WTC11 (cell line): Measurements from ENCODE around the gene UBLCP1. TPM values are rescaled to one million over a fixed set of nuclear protein-coding genes. Genes with fewer than 3 reads are reported as not detected.

Experiments used
- ATAC-seq: fragments of 200-7000 bp; cut with Tn5 transposase; 2 replicates; pipeline ENCODE4 v1.10.0; 2021; ENCODE audit warnings: mild to moderate bottlenecking, moderate library complexity
- CTCF ChIA-PET: fragments of 300-600 bp; sonication (Branson Sonifier 250); formaldehyde crosslinking; loops from one replicate; lab custom pipeline; 2021; ENCODE audit warnings: antibody characterized with exemption; lab: Charles Lee
- POLR2A ChIA-PET: fragments of 350-600 bp; sonication (Branson Sonifier 250); formaldehyde crosslinking; loops from one replicate; lab custom pipeline; 2021; ENCODE audit warnings: antibody characterized with exemption; lab: Charles Lee
- DNase-seq: peaks from one replicate; pipeline ENCODE4 v3.0.0; 2021; ENCODE audit warnings: low spot score
- H3K27ac Mint-ChIP-seq: 2 replicates; pipeline ENCODE4 v1.8.0; 2021; ENCODE audit warnings: mixed read lengths
- H3K27me3 Mint-ChIP-seq: 2 replicates; pipeline ENCODE4 v1.8.0; 2021; ENCODE audit warnings: low read depth, mild to moderate bottlenecking, moderate library complexity, mixed read lengths
- H3K36me3 Mint-ChIP-seq: 2 replicates; pipeline ENCODE4 v1.8.0; 2021; ENCODE audit warnings: mixed read lengths
- H3K4me1 Mint-ChIP-seq: 2 replicates; pipeline ENCODE4 v1.8.0; 2022; ENCODE audit warnings: mixed read lengths
- H3K4me3 Mint-ChIP-seq: 2 replicates; pipeline ENCODE4 v1.8.0; 2021; ENCODE audit warnings: mild to moderate bottlenecking, moderate library complexity, mixed read lengths
- H3K9me3 Mint-ChIP-seq: 2 replicates; pipeline ENCODE4 v1.8.0; 2021; ENCODE audit warnings: mixed read lengths
- ATF1 ChIP-seq: sonication (generic); formaldehyde crosslinking; IDR thresholded peaks from 2 replicates; pipeline ENCODE4 v1.8.1; 2023; ENCODE audit warnings: mild to moderate bottlenecking, moderate library complexity, missing genetic modification reagents
- EMX1 ChIP-seq: fragments of 250-450 bp; sonication (Bioruptor Pico); IDR thresholded peaks from 2 replicates; pipeline ENCODE4 v1.8.0; 2021; ENCODE audit warnings: mild to moderate bottlenecking
- ESRRA ChIP-seq: sonication (generic); formaldehyde crosslinking; IDR thresholded peaks from 2 replicates; pipeline ENCODE4 v1.8.1; 2022; ENCODE audit warnings: mild to moderate bottlenecking, missing genetic modification reagents, borderline replicate concordance
- ETV6 ChIP-seq: sonication (generic); formaldehyde crosslinking; IDR thresholded peaks from 2 replicates; pipeline ENCODE4 v1.8.1; 2022; ENCODE audit warnings: mild to moderate bottlenecking, missing genetic modification reagents
- GTF2I ChIP-seq: fragments of 250-450 bp; sonication (Bioruptor Pico); conservative IDR thresholded peaks from 2 replicates; pipeline ENCODE4 v1.4.0; 2021; ENCODE audit warnings: mild to moderate bottlenecking
- IRF2 ChIP-seq: sonication (generic); formaldehyde crosslinking; IDR thresholded peaks from 2 replicates; pipeline ENCODE4 v1.8.0; 2022; ENCODE audit warnings: low read depth, missing genetic modification reagents, borderline replicate concordance
- NFE2L1 ChIP-seq: sonication (generic); formaldehyde crosslinking; IDR thresholded peaks from 2 replicates; pipeline ENCODE4 v1.8.1; 2023; ENCODE audit warnings: missing genetic modification reagents
- NR1H2 ChIP-seq: sonication (generic); formaldehyde crosslinking; IDR thresholded peaks from 2 replicates; pipeline ENCODE4 v1.9.0; 2021; ENCODE audit warnings: mild to moderate bottlenecking, moderate library complexity, missing genetic modification reagents
- OVOL2 ChIP-seq: fragments of 250-450 bp; sonication (Bioruptor Pico); IDR thresholded peaks from 2 replicates; pipeline ENCODE4 v1.9.0; 2021; ENCODE audit warnings: mild to moderate bottlenecking, borderline replicate concordance
- SMAD4 ChIP-seq: sonication (generic); formaldehyde crosslinking; IDR thresholded peaks from 2 replicates; pipeline ENCODE4 v1.8.0; 2022; ENCODE audit warnings: mild to moderate bottlenecking, missing genetic modification reagents
- SP1 ChIP-seq: sonication (generic); formaldehyde crosslinking; conservative IDR thresholded peaks from 2 replicates; pipeline ENCODE4 v1.8.1; 2022; ENCODE audit warnings: missing genetic modification reagents
- TCF7 ChIP-seq: sonication (generic); formaldehyde crosslinking; IDR thresholded peaks from 2 replicates; pipeline ENCODE4 v1.8.0; 2022; ENCODE audit warnings: mild to moderate bottlenecking, low read depth, missing genetic modification reagents, moderate library complexity
- TEAD1 ChIP-seq: sonication (generic); formaldehyde crosslinking; IDR thresholded peaks from 2 replicates; pipeline ENCODE4 v1.8.0; 2022; ENCODE audit warnings: mild to moderate bottlenecking, missing genetic modification reagents
- TP53 ChIP-seq: sonication (generic); formaldehyde crosslinking; IDR thresholded peaks from 2 replicates; pipeline ENCODE4 v1.8.1; 2023; ENCODE audit warnings: mild to moderate bottlenecking, missing genetic modification reagents
- ZNF121 ChIP-seq: sonication (generic); formaldehyde crosslinking; IDR thresholded peaks from 2 replicates; pipeline ENCODE4 v1.8.0; 2023; ENCODE audit warnings: missing genetic modification reagents
- ZNF396 ChIP-seq: fragments of 250-450 bp; sonication (Bioruptor Pico); IDR thresholded peaks from 2 replicates; pipeline ENCODE4 v1.8.0; 2021; ENCODE audit warnings: mild to moderate bottlenecking, moderate library complexity, borderline replicate concordance
- total RNA-seq: library from RNA; stranded (reverse); gene quantifications from 3 replicates; pipeline ENCODE4 v1.2.3, GENCODE V29; 2021
- TF ChIP-seq, protein P1 (sequence below): sonication (generic); formaldehyde crosslinking; IDR thresholded peaks from 2 replicates; pipeline ENCODE4 v1.8.1; 2022; ENCODE audit warnings: low read depth, mild to moderate bottlenecking, moderate library complexity, missing genetic modification reagents, borderline replicate concordance
- TF ChIP-seq, protein P2 (sequence below): fragments of 200-600 bp; IDR thresholded peaks from 2 replicates; pipeline ENCODE4 v1.8.0; 2022; ENCODE audit warnings: antibody characterized with exemption
- TF ChIP-seq, protein P3 (sequence below): sonication (generic); formaldehyde crosslinking; IDR thresholded peaks from 2 replicates; pipeline ENCODE4 v1.8.0; 2022; ENCODE audit warnings: mild to moderate bottlenecking, missing genetic modification reagents
- TF ChIP-seq, protein P4 (sequence below): fragments of 250-450 bp; sonication (Bioruptor Pico); IDR thresholded peaks from 2 replicates; pipeline ENCODE4 v1.9.0; 2021; ENCODE audit warnings: mild to moderate bottlenecking
- TF ChIP-seq, protein P5 (sequence below): sonication (generic); formaldehyde crosslinking; IDR thresholded peaks from 2 replicates; pipeline ENCODE4 v1.8.0; 2023; ENCODE audit warnings: mild to moderate bottlenecking, missing genetic modification reagents
- TF ChIP-seq, protein P6 (sequence below): sonication (generic); formaldehyde crosslinking; IDR thresholded peaks from 2 replicates; pipeline ENCODE4 v1.8.0; 2022; ENCODE audit warnings: mild to moderate bottlenecking, missing genetic modification reagents

UBLCP1 gene
- total RNA-seq, 1 experiment from 2014 or later, result 31.0 TPM

DNA sequence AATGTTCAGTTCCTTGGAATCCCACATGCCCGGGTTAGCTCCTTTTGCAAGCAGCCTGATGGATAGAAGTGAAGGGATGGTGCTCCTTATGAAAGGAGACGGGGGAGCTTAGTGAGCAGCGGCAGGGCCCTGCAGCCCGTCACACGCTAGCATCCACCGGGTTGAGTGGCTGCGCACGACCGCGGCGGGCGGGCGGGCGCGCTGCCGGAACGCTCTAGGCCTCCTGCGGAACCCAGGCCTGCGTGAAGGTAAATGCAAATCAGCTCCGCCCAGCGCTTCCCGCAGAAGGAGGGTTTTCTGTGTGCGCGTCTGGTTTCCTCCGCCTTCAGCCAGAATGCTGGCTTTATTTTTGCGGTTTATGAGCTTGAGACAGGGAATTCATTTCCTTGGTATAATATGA lies 47.4 kb downstream of the UBLCP1 start:
- H3K4me1 Mint-ChIP-seq, result peaks cover 13% of the 10 kb centered on the region
- POLR2A ChIA-PET, result no interaction called here
- H3K27me3 Mint-ChIP-seq, result peaks cover 33% of the 10 kb centered on the region

DNA sequence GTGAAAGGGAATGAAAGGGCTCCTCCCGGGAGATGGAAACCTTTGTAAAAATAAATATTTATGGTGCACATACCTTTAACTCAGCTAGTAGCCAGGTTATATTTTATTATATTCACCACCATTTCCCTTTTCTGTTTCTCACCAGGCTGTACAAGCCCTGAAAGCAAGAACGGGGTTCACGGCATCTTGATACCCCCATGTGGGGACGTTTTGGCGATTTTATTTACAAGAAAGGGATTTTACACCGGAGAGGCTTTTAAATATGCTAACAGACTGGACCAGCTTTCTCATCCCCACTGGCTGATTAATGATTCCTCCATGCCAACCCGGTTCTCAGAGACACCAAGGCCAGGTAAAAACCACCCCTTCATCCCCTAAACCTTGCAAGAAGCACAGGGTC lies 48.0 kb downstream of the UBLCP1 start:
- DNase-seq, result no peak
- H3K27ac Mint-ChIP-seq, result no peak overlapping the region
- CTCF ChIA-PET, result interaction anchor here (0.5 to 2.8 kb wide), 6 partner anchors 21 to 676 kb away, joined by 3 to 15 read pairs (median 10); no protein-coding TSS in a partner anchor
- peak overlapping the region; percentile 66 for H3K4me3 Mint-ChIP-seq
- no peaks in the 10 kb centered on the region for H3K9me3 Mint-ChIP-seq
- TF ChIP-seq, protein P1, sequence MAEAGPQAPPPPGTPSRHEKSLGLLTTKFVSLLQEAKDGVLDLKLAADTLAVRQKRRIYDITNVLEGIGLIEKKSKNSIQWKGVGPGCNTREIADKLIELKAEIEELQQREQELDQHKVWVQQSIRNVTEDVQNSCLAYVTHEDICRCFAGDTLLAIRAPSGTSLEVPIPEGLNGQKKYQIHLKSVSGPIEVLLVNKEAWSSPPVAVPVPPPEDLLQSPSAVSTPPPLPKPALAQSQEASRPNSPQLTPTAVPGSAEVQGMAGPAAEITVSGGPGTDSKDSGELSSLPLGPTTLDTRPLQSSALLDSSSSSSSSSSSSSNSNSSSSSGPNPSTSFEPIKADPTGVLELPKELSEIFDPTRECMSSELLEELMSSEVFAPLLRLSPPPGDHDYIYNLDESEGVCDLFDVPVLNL (CRISPR knock-in tag), result no peak
- TF ChIP-seq OVOL2 (CRISPR knock-in tag), result no peak
- no peak for TF ChIP-seq ZNF396 (CRISPR knock-in tag)
- TF ChIP-seq, protein P2, sequence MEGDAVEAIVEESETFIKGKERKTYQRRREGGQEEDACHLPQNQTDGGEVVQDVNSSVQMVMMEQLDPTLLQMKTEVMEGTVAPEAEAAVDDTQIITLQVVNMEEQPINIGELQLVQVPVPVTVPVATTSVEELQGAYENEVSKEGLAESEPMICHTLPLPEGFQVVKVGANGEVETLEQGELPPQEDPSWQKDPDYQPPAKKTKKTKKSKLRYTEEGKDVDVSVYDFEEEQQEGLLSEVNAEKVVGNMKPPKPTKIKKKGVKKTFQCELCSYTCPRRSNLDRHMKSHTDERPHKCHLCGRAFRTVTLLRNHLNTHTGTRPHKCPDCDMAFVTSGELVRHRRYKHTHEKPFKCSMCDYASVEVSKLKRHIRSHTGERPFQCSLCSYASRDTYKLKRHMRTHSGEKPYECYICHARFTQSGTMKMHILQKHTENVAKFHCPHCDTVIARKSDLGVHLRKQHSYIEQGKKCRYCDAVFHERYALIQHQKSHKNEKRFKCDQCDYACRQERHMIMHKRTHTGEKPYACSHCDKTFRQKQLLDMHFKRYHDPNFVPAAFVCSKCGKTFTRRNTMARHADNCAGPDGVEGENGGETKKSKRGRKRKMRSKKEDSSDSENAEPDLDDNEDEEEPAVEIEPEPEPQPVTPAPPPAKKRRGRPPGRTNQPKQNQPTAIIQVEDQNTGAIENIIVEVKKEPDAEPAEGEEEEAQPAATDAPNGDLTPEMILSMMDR, result no peak
- TF ChIP-seq, protein P3, sequence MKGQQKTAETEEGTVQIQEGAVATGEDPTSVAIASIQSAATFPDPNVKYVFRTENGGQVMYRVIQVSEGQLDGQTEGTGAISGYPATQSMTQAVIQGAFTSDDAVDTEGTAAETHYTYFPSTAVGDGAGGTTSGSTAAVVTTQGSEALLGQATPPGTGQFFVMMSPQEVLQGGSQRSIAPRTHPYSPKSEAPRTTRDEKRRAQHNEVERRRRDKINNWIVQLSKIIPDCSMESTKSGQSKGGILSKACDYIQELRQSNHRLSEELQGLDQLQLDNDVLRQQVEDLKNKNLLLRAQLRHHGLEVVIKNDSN (CRISPR knock-in tag), result no peak
- no peak for TF ChIP-seq ESRRA (CRISPR knock-in tag)
- TF ChIP-seq EMX1 (CRISPR knock-in tag), result no peak
- no peak for TF ChIP-seq SP1 (CRISPR knock-in tag)
- TF ChIP-seq, protein P4, sequence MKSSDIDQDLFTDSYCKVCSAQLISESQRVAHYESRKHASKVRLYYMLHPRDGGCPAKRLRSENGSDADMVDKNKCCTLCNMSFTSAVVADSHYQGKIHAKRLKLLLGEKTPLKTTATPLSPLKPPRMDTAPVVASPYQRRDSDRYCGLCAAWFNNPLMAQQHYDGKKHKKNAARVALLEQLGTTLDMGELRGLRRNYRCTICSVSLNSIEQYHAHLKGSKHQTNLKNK, result no peak
- TF ChIP-seq SMAD4, result no peak
- no peak for TF ChIP-seq NR1H2 (CRISPR knock-in tag)
- no peak for TF ChIP-seq ATF1
- TF ChIP-seq TEAD1 (CRISPR knock-in tag), result no peak
- no peak for TF ChIP-seq GTF2I (CRISPR knock-in tag)
- TF ChIP-seq, protein P5, sequence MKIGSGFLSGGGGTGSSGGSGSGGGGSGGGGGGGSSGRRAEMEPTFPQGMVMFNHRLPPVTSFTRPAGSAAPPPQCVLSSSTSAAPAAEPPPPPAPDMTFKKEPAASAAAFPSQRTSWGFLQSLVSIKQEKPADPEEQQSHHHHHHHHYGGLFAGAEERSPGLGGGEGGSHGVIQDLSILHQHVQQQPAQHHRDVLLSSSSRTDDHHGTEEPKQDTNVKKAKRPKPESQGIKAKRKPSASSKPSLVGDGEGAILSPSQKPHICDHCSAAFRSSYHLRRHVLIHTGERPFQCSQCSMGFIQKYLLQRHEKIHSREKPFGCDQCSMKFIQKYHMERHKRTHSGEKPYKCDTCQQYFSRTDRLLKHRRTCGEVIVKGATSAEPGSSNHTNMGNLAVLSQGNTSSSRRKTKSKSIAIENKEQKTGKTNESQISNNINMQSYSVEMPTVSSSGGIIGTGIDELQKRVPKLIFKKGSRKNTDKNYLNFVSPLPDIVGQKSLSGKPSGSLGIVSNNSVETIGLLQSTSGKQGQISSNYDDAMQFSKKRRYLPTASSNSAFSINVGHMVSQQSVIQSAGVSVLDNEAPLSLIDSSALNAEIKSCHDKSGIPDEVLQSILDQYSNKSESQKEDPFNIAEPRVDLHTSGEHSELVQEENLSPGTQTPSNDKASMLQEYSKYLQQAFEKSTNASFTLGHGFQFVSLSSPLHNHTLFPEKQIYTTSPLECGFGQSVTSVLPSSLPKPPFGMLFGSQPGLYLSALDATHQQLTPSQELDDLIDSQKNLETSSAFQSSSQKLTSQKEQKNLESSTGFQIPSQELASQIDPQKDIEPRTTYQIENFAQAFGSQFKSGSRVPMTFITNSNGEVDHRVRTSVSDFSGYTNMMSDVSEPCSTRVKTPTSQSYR (CRISPR knock-in tag), result no peak
- no peak for TF ChIP-seq TP53 (CRISPR knock-in tag)
- TF ChIP-seq IRF2, result no peak
- no peak for TF ChIP-seq NFE2L1 (CRISPR knock-in tag)
- ATAC-seq, result no peak
- H3K4me1 Mint-ChIP-seq, result peaks cover 13% of the 10 kb centered on the region
- peaks cover 33% of the 10 kb centered on the region for H3K27me3 Mint-ChIP-seq
- POLR2A ChIA-PET, result no interaction called here
- no peaks in the 10 kb centered on the region for H3K36me3 Mint-ChIP-seq

More for the DNA sequence above, 47.4 kb downstream of the UBLCP1 start:
- peak overlapping the region; percentile 66 for H3K4me3 Mint-ChIP-seq
- TF ChIP-seq ETV6 (CRISPR knock-in tag) (0 out of 2 replicates have a peak, but pooled peaks have one; percentile 20), ZNF121 (CRISPR knock-in tag) (no peak), TCF7 (no peak)
- TF ChIP-seq, protein P6, sequence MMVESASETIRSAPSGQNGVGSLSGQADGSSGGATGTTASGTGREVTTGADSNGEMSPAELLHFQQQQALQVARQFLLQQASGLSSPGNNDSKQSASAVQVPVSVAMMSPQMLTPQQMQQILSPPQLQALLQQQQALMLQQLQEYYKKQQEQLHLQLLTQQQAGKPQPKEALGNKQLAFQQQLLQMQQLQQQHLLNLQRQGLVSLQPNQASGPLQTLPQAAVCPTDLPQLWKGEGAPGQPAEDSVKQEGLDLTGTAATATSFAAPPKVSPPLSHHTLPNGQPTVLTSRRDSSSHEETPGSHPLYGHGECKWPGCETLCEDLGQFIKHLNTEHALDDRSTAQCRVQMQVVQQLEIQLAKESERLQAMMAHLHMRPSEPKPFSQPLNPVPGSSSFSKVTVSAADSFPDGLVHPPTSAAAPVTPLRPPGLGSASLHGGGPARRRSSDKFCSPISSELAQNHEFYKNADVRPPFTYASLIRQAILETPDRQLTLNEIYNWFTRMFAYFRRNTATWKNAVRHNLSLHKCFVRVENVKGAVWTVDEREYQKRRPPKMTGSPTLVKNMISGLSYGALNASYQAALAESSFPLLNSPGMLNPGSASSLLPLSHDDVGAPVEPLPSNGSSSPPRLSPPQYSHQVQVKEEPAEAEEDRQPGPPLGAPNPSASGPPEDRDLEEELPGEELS (CRISPR knock-in tag), result 0 out of 2 replicates have a peak, but pooled peaks have one; percentile 29
- H3K27ac Mint-ChIP-seq, result no peak overlapping the region
- no peaks in the 10 kb centered on the region for H3K9me3 Mint-ChIP-seq
- DNase-seq (peak; percentile 70), ATAC-seq (peak; percentile 96)
- CTCF ChIA-PET, result interaction anchor here (0.8 to 2.8 kb wide), 8 partner anchors 11 to 677 kb away, joined by 3 to 15 read pairs (median 7); no protein-coding TSS in a partner anchor
- H3K36me3 Mint-ChIP-seq, result no peaks in the 10 kb centered on the region
